Adipocyte (in vitro differentiated cells): ENCODE results near the gene C2CD3.

Experiments used
- DNase-seq: peaks from one replicate; pipeline ENCODE4 v3.0.0-alpha.2; 2015; ENCODE audit warnings: low read depth
- H3K27me3 ChIP-seq: replicated peaks from 2 replicates; pipeline ENCODE4 v1.7.0; 2013; ENCODE audit warnings: mild to moderate bottlenecking, low read length, moderate library complexity; ENCODE audit not compliant: control insufficient read depth, insufficient read depth
- H3K36me3 ChIP-seq: 2 replicates; pipeline ENCODE4 v1.7.0; 2013; ENCODE audit warnings: low read length, mild to moderate bottlenecking, moderate library complexity; ENCODE audit not compliant: control insufficient read depth, insufficient read depth, severe bottlenecking
- H3K4me1 ChIP-seq: 2 replicates; pipeline ENCODE4 v1.7.0; 2013; ENCODE audit warnings: mild to moderate bottlenecking, low read length, moderate library complexity; ENCODE audit not compliant: control insufficient read depth, insufficient read depth
- H3K4me3 ChIP-seq: 2 replicates; pipeline ENCODE4 v1.7.0; 2013; ENCODE audit warnings: mild to moderate bottlenecking, low read length, moderate library complexity
- H3K9ac ChIP-seq: 2 replicates; pipeline ENCODE4 v1.7.0; 2013; ENCODE audit warnings: mild to moderate bottlenecking, low read length, moderate library complexity
- H3K9me3 ChIP-seq: 2 replicates; pipeline ENCODE4 v1.7.0; 2013; ENCODE audit warnings: mild to moderate bottlenecking, low read length, moderate library complexity; ENCODE audit not compliant: control insufficient read depth

The C2CD3 gene

GRCh38 chr11:74024261-74025029 is 146.4 kb downstream of the C2CD3 start:
- Histone ChIP-seq H3K4me3 (no peak overlapping the region), H3K4me1 (peaks cover 41% of the 10 kb centered on the region), H3K36me3 (no peaks in the 10 kb centered on the region), H3K9ac (peak overlapping the region; percentile 32), H3K27me3 (no peaks in the 10 kb centered on the region), H3K9me3 (no peaks in the 10 kb centered on the region)
- peak; percentile 72 for DNase-seq

- H3K36me3 ChIP-seq, result no peaks in the 10 kb centered on the region
- peaks cover 51% of the 10 kb centered on the region for H3K4me1 ChIP-seq
- H3K27me3 ChIP-seq, result no peaks in the 10 kb centered on the region
- H3K9ac ChIP-seq, result no peak overlapping the region
- DNase-seq, result no peak
- no peaks in the 10 kb centered on the region for H3K9me3 ChIP-seq
- no peak overlapping the region for H3K4me3 ChIP-seq
Measured at GRCh38 chr11:74023276-74023675, 147.5 kb downstream of the C2CD3 start.

GRCh38 chr11:74022546-74022945 is 148.3 kb downstream of the C2CD3 start:
- no peaks in the 10 kb centered on the region for H3K9me3 ChIP-seq
- no peaks in the 10 kb centered on the region for H3K36me3 ChIP-seq
- H3K4me3 ChIP-seq, result no peak overlapping the region
- H3K4me1 ChIP-seq, result peaks cover 59% of the 10 kb centered on the region
- no peak overlapping the region for H3K9ac ChIP-seq
- no peaks in the 10 kb centered on the region for H3K27me3 ChIP-seq
- DNase-seq, result no peak

GRCh38 chr11:74021998-74022397 is 148.8 kb downstream of the C2CD3 start:
- DNase-seq, result no peak
- H3K4me1 ChIP-seq, result peaks cover 59% of the 10 kb centered on the region
- no peaks in the 10 kb centered on the region for H3K36me3 ChIP-seq
- H3K4me3 ChIP-seq, result no peak overlapping the region
- no peaks in the 10 kb centered on the region for H3K27me3 ChIP-seq
- no peaks in the 10 kb centered on the region for H3K9me3 ChIP-seq
- H3K9ac ChIP-seq, result no peak overlapping the region

- H3K36me3 ChIP-seq, result peaks cover 5% of the 10 kb centered on the region
- no peak overlapping the region for H3K9ac ChIP-seq
Measured at GRCh38 chr11:74020539-74020938, 150.3 kb downstream of the C2CD3 start.

GRCh38 chr11:74019860-74020259 is 150.9 kb downstream of the C2CD3 start:
- DNase-seq, result peak; percentile 29
- H3K27me3 ChIP-seq, result no peaks in the 10 kb centered on the region
- no peak overlapping the region for H3K4me3 ChIP-seq
- H3K9me3 ChIP-seq, result no peaks in the 10 kb centered on the region
- H3K36me3 ChIP-seq, result peaks cover 5% of the 10 kb centered on the region
- peaks cover 39% of the 10 kb centered on the region for H3K4me1 ChIP-seq
- H3K9ac ChIP-seq, result no peak overlapping the region

More at GRCh38 chr11:74020539-74020938, 150.3 kb downstream of the C2CD3 start:
- Histone ChIP-seq H3K4me3 (no peak overlapping the region), H3K4me1 (peaks cover 46% of the 10 kb centered on the region), H3K27me3 (no peaks in the 10 kb centered on the region), H3K9me3 (no peaks in the 10 kb centered on the region)
- no peak for DNase-seq

GRCh38 chr11:74019104-74019738 is 151.6 kb downstream of the C2CD3 start:
- Histone ChIP-seq H3K4me3 (no peak overlapping the region), H3K36me3 (peaks cover 5% of the 10 kb centered on the region), H3K9me3 (no peaks in the 10 kb centered on the region), H3K4me1 (peaks cover 32% of the 10 kb centered on the region), H3K9ac (peak overlapping the region; percentile 61), H3K27me3 (no peaks in the 10 kb centered on the region)
- no peak for DNase-seq

- H3K4me1 ChIP-seq, result peaks cover 28% of the 10 kb centered on the region
- peak overlapping the region; percentile 80 for H3K9ac ChIP-seq
- H3K4me3 ChIP-seq, result peak overlapping the region; percentile 60
- DNase-seq, result peak; percentile 71
- peaks cover 5% of the 10 kb centered on the region for H3K36me3 ChIP-seq
- H3K9me3 ChIP-seq, result no peaks in the 10 kb centered on the region
- no peaks in the 10 kb centered on the region for H3K27me3 ChIP-seq
Measured at GRCh38 chr11:74018331-74019005, 152.3 kb downstream of the C2CD3 start.

GRCh38 chr11:74017631-74018030 is 153.2 kb downstream of the C2CD3 start:
- Histone ChIP-seq H3K36me3 (peaks cover 5% of the 10 kb centered on the region), H3K9ac (peak overlapping the region; percentile 80), H3K27me3 (no peaks in the 10 kb centered on the region), H3K9me3 (no peaks in the 10 kb centered on the region), H3K4me3 (peak overlapping the region; percentile 60), H3K4me1 (peaks cover 28% of the 10 kb centered on the region)
- DNase-seq, result no peak

GRCh38 chr11:74015919-74016684 is 154.7 kb downstream of the C2CD3 start:
- Histone ChIP-seq H3K4me1 (peaks cover 38% of the 10 kb centered on the region), H3K36me3 (peaks cover 5% of the 10 kb centered on the region), H3K9me3 (no peaks in the 10 kb centered on the region), H3K27me3 (no peaks in the 10 kb centered on the region), H3K4me3 (no peak overlapping the region), H3K9ac (no peak overlapping the region)
- no peak for DNase-seq

- H3K4me1 ChIP-seq, result peaks cover 33% of the 10 kb centered on the region
- H3K9me3 ChIP-seq, result no peaks in the 10 kb centered on the region
- H3K4me3 ChIP-seq, result no peak overlapping the region
- no peak overlapping the region for H3K9ac ChIP-seq
- H3K27me3 ChIP-seq, result no peaks in the 10 kb centered on the region
- no peak for DNase-seq
- H3K36me3 ChIP-seq, result peaks cover 5% of the 10 kb centered on the region
Measured at GRCh38 chr11:74014880-74015279, 155.9 kb downstream of the C2CD3 start.
